ENCODE measurements around the gene NUP107. TPM values are rescaled to one million over a fixed set of nuclear protein-coding genes. Genes with fewer than 3 reads are reported as not detected.

NUP107 gene
- total and polyA plus RNA-seq, 2 donors (not counting 1 experiment from before 2014, with no cell fraction given) = 23.2 to 77.3 TPM

DNA sequence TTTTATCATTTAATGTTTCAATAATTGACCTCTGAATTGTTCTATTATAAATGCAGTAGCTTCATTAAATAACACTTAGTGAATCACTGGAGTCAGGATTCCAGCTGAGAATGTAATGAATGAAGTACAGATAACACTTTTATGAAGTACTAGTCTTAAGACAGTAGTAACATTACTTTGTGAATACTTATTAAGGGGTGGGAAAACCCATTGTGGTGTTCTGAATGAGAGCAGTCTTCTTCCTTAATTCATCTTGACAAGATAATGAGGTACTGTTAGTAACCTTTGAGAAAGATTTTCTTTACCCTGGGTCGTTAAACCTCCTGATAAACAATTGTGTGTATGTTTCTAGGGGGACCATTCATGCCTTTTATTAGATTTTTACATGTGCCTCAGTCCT, 12.7 kb downstream of the NUP107 start:
- WGBS (ENCODE audit: insufficient coverage) = no CpG with 5 or more reads among the region's 1 CpG
- POLR2A ChIA-PET = no interaction called here
- peaks cover 22 to 59% of the 10 kb centered on the region in 2 experiments for H3K36me3 ChIP-seq (replicated peaks in 1 of 2; ENCODE audit: control extremely low read depth in 1 of 2, control insufficient read depth in 1 of 2, extremely low read depth in 1 of 2, insufficient read depth in 2 of 2, low read length in 1 of 2)
- H2AFZ ChIP-seq (ENCODE audit: insufficient read depth, low read depth, low read length, poor library complexity, severe bottlenecking) = no peak overlapping the region
- no peak overlapping the region for H3K4me3 Mint-ChIP-seq
- H3K27ac Mint-ChIP-seq = no peak overlapping the region
- no peak overlapping the region for H3K27ac ChIP-seq (ENCODE audit: low read length in 2 of 2)
- no peak overlapping the region for H3K4me2 ChIP-seq (replicated peaks; ENCODE audit: low read depth, low read length, poor library complexity, severe bottlenecking)
- H3K4me1 Mint-ChIP-seq = no peaks in the 10 kb centered on the region
- TF ChIP-seq EZH2 (IDR thresholded peaks at IDR 0.05; ENCODE audit: borderline replicate concordance, insufficient read depth, low read depth, low read length, poor library complexity, severe bottlenecking) = no peak
- no peak for TF ChIP-seq CTCF (IDR thresholded peaks at IDR 0.05)
- H3K9me3 Mint-ChIP-seq (ENCODE audit: insufficient read depth) = no peaks in the 10 kb centered on the region
- no peaks in the 10 kb centered on the region for H3K9me3 ChIP-seq (ENCODE audit: control extremely low read depth in 1 of 3, control insufficient read depth in 2 of 3, insufficient read depth in 1 of 3, low read length in 2 of 3)
- H3K4me3 ChIP-seq (ENCODE audit: control extremely low read depth in 1 of 5, extremely low read depth in 1 of 5, insufficient read depth in 1 of 5, low read depth in 2 of 5, low read length in 4 of 5) = no peak overlapping the region
- DNase-seq = no peak
- no peak overlapping the region for H3K9ac ChIP-seq (ENCODE audit: low read length)
- no peaks in the 10 kb centered on the region for H3K79me2 ChIP-seq (ENCODE audit: control insufficient read depth, insufficient read depth, low read length)
- H3K27me3 Mint-ChIP-seq = no peaks in the 10 kb centered on the region
- intact Hi-C loops (cut with micrococcal nuclease) = no loop called here
- no peaks in the 10 kb centered on the region for H3K27me3 ChIP-seq (replicated peaks in 1 of 4; ENCODE audit: control extremely low read depth in 1 of 4, control insufficient read depth in 3 of 4, insufficient read depth in 4 of 4, low read length in 3 of 4)
- CTCF ChIA-PET = no interaction called here
- H3K4me1 ChIP-seq (ENCODE audit: control insufficient read depth in 2 of 2, insufficient read depth in 2 of 2, low read length in 2 of 2) = no peaks in the 10 kb centered on the region
- no peak for ATAC-seq (ENCODE audit: low read depth)
- H4K20me1 ChIP-seq (ENCODE audit: control insufficient read depth, insufficient read depth, low read length, poor library complexity, severe bottlenecking) = no peaks in the 10 kb centered on the region

DNA sequence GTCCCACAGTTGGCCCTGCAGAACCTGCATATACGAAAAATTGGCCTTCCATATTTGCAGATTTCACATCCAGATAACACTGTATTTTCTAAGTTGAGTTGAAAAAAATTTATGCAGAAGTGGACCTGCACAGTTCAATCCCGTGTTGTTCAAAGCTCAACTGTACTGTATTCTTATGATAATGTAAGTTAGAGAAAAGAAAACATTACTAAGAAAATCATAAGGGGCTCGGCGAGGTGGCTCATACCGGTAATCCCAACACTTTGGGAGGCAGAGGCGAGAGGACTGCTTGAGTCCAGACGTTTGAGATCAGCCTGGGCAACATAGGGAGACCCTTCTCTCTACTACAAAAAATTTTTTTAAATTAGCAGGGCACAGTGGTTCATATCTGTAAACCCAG, 41.0 kb downstream of the NUP107 start:
- ChIA-PET POLR2A (no interaction called here), CTCF (interaction anchor here (0.6 kb wide), 1 partner anchor 80 kb away, joined by 3 read pairs; the partner anchor contains the start of gene MDM2)
- Mint-ChIP-seq H3K27ac (no peak overlapping the region), H3K9me3 (ENCODE audit: insufficient read depth) (no peaks in the 10 kb centered on the region), H3K27me3 (no peaks in the 10 kb centered on the region), H3K4me3 (no peak overlapping the region), H3K4me1 (no peaks in the 10 kb centered on the region)
- WGBS (ENCODE audit: insufficient coverage) = 100% methylated on average over 3 of the region's 7 CpGs
- H3K27ac ChIP-seq (ENCODE audit: low read length in 2 of 2) = no peak overlapping the region
- H3K36me3 ChIP-seq (replicated peaks in 1 of 2; ENCODE audit: control extremely low read depth in 1 of 2, control insufficient read depth in 1 of 2, extremely low read depth in 1 of 2, insufficient read depth in 2 of 2, low read length in 1 of 2) = peaks cover 11 to 41% of the 10 kb centered on the region in 2 experiments
- DNase-seq (no peak), ATAC-seq (ENCODE audit: low read depth) (no peak)
- no peak for TF ChIP-seq EZH2 (IDR thresholded peaks at IDR 0.05; ENCODE audit: borderline replicate concordance, insufficient read depth, low read depth, low read length, poor library complexity, severe bottlenecking)
- TF ChIP-seq CTCF (IDR thresholded peaks at IDR 0.05) = no peak
- no peaks in the 10 kb centered on the region for H3K27me3 ChIP-seq (replicated peaks in 1 of 4; ENCODE audit: control extremely low read depth in 1 of 4, control insufficient read depth in 3 of 4, insufficient read depth in 4 of 4, low read length in 3 of 4)
- no peak overlapping the region for H3K4me3 ChIP-seq (ENCODE audit: control extremely low read depth in 1 of 5, extremely low read depth in 1 of 5, insufficient read depth in 1 of 5, low read depth in 2 of 5, low read length in 4 of 5)
- H3K9me3 ChIP-seq (ENCODE audit: control extremely low read depth in 1 of 3, control insufficient read depth in 2 of 3, insufficient read depth in 1 of 3, low read length in 2 of 3) = no peaks in the 10 kb centered on the region
- H3K4me2 ChIP-seq (replicated peaks; ENCODE audit: low read depth, low read length, poor library complexity, severe bottlenecking) = no peak overlapping the region
- intact Hi-C loops (cut with micrococcal nuclease) = no loop called here
- no peak overlapping the region for H3K9ac ChIP-seq (ENCODE audit: low read length)
- no peaks in the 10 kb centered on the region for H3K79me2 ChIP-seq (ENCODE audit: control insufficient read depth, insufficient read depth, low read length)
- no peaks in the 10 kb centered on the region for H4K20me1 ChIP-seq (ENCODE audit: control insufficient read depth, insufficient read depth, low read length, poor library complexity, severe bottlenecking)
- H3K4me1 ChIP-seq (ENCODE audit: control insufficient read depth in 2 of 2, insufficient read depth in 2 of 2, low read length in 2 of 2) = no peaks in the 10 kb centered on the region
- H2AFZ ChIP-seq (ENCODE audit: insufficient read depth, low read depth, low read length, poor library complexity, severe bottlenecking) = no peak overlapping the region
